Suppressor macrophage treated with lipopolysaccharide for 4 hours (primary cell): Measurements from ENCODE around the gene ZXDC.
A peak's percentile ranks its signal among the peaks of the same experiment; 100 is the strongest.

Experiments
- DNase-seq: peaks from one replicate; pipeline ENCODE4 v3.0.0-alpha.2; 2020

The ZXDC gene

DNA sequence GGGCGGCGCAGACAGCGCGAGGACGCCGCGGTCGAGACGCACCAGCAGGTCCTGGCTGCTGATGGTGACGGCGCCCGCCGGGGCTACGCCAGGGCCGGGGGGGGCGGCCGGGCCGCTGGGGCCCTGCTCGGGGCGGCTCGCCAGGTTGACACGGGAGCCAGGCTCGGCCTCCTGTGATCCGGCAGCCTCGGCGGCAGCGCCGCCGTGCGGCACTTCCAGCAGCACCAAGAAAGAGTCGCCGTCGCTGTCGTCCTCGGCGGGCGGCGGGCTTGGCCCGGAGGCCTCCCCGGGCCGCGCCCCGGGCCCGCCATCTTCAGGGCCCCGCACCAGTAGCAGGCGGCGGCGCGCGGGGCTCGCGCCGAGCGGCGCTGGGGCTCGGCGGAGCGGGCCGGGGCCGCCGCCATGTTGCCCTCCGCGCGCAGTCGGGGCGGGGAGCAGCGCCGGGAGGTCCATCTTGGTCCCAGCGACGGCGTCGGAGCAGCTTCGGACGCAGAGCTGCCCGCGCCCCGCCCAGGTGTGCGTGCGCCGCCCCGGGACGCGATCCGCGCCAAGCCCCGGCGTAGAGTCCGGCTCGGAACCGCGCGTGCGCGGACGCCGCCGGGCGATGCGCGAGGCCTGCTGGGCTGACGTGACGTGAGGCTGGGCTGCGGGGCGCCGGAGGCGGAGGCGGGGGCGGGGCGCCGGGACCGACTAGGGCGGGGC is at the start of gene ZXDC:
TSS of gene ZXDC (minus strand) at position 479 of the 702 bp plus-strand sequence. CDS start at position 453, 26 bp downstream.
- DNase-seq, result peak; percentile 99

DNA sequence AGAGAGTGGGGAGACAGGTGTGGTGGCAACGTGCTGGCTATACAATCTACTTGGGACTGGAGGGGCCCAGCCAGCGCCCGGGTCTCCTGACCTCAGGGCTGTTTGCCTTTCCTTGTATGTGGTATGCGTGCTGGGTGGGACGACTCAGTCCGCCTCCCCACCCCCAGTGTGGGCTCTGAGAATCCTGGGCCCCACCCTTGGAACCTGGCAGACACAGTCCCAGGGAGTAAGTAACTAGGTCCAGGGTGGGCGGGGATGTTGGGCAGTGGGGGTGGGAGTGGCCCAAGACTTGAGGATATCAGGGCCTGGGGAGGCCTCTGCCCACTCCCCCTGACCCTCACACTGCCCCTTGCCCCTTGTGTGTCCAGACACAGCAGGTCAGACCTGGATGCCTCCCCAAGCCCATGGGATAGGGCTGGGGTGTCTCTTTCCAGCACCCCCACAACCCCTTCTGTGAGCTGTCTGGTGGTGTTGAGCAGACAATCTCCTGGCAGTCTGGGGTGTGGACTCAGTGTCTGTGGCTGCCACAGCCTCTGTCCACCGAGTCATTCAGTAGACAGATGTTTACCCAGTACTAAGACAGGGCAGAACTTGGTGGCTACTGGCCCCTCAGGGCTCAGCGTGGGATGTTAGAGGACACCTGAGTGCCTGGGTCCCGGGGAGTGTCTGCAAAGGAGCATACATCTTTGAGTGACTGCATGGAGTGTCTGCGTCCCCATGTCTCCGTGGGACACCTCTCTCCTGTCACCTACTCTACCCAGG is 49.6 kb upstream of the ZXDC start:
- no peak for DNase-seq

- peak; percentile 23 for DNase-seq
These were observed 48.8 kb upstream of the ZXDC start for GRCh38 chr3:126524429-126524988.

GRCh38 chr3:126523745-126524428 is 48.2 kb upstream of the ZXDC start, which contains the start of gene CHST13:
CHST13 (plus strand) TSS chr3:126524155; CDS start chr3:126524333, 178 bp downstream.
- DNase-seq, result peak; percentile 70

DNA sequence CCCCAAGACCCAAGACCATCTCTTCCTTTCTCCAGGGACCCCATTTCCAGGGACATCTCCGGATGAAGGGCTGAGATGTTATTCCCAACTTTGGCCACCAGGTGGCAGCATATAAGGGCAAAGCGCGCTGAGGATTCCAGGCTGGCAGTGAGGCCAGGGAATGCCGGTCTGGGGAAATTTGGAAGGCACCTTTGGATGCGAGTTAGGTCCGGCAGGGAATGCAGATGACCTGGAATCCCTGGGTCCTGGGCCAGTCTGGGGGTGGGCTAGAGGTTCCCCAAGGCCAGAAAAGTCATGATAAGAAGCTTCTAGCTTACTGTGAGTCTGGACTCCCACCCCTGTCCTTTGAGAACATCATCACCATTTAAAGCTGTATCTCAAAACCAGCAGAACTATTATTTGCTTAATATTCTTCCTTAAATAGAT is 46.7 kb upstream of the ZXDC start:
- DNase-seq, result peak; percentile 71

DNA sequence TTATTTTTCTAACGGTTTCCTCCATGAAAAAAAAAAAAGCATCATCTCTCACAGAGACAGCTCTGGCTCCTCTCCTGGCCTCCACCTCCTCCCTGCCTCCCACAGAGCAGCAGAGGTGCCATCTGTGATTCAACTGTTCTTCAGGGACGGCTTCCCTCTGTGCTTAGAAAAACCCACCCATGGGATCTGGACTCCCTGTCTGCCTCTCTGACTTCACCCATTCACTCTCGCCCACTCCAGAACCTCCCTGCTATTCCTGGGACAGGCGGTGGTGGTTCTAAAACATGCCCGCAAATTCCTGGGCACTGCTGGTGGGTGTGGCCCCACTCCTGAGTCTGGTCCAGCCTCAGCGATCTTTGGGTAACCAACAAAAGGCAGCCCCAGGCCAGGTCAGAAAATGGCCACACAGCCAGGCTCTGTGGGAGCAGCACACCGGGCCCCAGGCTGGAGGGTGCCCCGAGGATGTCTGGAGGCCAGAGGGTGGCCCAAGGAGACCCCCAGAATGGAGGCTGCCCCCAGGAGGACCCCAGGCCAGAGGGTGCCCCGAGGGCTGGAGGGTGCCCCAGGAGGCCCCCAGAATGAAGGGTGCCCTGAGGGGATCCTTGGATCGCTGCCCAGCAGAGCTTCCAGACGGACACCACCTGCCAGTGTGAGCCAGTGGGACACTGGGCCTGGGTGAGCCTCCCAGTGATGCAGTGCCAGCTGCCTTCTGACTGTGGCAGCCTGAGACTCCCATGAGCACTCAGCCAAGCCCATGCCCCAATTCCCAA is 45.6 kb upstream of the ZXDC start:
- no peak for DNase-seq

DNA sequence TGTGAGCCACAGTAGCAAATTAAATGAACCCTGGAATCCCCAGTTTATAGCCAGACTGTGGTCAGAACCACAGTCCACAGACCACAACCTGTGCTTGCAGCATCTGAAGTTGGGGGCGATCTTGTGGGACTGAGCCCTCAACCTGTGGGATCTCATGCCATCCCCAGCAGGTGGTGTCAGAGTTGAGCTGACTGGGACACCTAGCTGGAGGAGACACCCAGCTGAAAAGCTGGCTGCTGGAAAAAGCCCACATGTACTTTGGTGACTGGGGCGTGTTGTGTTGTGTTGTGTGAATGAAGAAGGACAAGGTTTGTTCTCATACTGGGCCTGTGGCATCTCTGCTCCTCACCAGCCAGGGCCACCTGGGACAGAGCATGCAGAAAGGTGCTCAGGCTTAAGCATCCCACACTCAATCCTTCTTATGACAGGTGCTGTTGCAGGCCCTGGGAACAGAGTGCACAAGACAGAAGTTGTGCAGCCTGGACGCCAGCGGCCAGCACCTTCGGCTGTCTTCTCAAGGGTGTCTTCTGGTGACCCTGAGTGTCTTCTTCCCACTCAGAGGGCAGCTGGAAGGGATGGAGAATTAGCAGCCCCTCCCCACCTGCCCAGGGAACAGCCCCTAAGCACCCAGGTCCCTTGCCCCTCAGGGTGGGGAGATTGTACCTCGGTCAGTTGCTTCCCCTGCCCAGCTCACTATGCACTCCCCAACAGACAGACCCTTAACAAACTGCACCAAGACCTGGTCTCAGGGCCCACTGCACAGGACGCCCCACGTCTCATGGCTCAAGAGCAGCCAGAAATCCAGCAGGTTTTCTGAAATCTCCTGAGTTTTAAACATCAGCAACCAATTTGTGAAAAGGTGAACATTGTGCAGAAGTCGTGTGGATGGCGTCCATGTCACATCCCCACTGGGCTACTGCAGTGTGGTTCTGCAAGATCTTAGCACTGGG is 44.1 kb upstream of the ZXDC start:
- no peak for DNase-seq

DNA sequence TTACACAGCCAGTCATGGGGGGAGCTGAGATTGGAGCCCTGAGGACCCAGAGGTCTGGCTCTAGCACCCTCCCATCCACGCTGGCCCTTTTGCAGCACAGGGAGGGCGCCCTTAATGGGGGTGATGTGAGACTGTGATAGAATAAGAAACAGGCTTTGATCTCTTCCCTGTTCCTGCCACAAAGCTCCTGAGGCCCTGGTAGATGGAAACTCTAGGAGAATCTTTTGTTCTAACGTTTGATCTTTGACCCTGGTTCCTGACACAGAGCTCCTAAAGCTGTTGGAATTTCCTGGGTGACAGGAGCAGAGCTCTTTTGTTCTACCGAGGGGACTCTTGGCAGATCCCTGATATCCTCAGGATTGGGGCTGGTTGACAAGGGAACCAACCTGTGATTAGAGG is 43.1 kb upstream of the ZXDC start:
- DNase-seq, result no peak

DNA sequence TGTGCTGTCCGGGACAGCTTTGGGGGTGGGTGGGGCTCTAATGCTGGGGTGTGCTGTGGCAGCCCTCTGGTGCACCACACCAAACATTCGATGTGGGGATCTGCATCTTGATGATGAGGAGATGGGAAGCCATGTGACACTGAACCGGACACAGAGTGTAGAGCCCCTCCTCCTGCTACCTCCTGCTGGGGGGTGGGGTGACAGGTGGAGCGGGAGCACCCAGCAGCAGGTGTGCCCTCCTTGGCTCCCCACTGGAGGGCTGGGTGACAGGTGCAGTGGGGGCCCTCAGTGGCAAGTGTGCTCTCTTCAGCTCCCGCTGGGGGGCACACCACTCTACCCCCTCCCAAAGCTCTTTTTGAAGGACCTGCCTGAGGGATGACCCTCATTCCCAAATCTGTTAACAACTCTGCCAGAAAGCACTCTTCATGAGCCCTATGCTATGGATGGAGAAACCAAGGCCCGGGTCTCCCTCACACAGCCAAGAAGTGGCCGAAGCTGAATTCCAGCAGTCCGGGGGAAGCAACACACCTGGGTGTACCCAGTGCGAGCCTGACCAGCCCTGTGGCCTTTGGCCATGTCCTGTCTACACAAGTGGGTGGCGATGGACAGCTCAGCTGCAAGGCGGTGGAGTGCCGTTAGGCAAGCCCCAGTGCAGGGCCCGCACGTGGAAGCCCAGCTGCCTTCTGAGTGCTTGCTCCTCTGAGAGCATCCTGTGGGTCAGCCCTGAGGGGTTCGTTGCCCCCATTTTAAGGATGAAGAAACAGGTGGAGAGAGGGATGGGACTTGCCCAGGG is 42.5 kb upstream of the ZXDC start:
- DNase-seq, result no peak

DNA sequence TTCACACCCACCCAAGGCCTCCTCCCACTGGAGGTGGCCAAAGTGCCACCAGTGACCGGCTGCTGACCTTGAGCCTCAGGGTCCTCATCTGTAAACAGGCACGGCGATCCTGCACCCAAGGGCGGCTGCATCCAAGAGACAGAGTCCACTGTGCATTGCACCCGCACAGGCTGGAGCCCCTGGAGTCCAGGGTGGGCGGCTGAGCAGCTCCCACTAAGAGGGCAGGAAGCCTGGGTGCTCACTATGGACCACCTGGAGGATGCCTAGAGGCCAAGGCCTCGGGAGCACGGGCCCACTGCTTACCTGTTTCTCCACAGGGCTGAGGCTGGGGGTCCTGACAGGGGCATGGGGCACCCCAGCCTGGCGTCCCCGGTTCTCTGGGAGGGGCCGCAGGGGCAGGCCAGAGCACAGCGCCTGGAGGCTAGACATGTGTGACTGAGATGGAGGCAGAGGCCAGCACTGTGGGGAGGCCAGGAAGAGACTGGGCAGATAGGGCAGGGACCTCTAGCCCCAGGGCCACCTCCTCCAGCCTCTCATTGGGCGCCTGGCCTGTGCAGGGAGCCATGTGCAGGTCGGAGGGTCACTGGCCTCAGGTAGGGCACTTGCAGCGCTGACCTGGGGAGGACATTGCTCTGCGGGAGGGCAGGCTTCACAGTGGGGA is 41.7 kb upstream of the ZXDC start, which contains the start of gene UROC1:
TSS of gene UROC1 (minus strand) at position 483 of the 661 bp plus-strand sequence. CDS start at position 429, 54 bp downstream.
- no peak for DNase-seq

DNA sequence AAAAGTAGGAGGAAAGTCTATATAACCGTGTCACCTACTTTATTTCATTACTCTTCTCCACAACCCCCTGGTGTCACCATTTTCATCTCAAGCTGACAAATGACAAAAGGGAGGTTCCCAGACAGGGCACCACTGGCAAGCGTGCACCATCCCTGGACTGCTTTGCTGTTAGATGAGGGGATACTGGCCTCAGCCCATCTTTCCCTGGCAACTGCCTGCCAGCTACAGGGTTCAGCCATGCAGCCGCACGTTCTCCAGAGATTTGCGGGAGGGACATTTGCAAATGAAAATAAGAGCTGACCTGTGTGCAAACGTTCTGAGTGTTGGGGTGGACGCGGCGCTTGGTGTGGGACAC is 41.2 kb upstream of the ZXDC start:
- no peak for DNase-seq

DNA sequence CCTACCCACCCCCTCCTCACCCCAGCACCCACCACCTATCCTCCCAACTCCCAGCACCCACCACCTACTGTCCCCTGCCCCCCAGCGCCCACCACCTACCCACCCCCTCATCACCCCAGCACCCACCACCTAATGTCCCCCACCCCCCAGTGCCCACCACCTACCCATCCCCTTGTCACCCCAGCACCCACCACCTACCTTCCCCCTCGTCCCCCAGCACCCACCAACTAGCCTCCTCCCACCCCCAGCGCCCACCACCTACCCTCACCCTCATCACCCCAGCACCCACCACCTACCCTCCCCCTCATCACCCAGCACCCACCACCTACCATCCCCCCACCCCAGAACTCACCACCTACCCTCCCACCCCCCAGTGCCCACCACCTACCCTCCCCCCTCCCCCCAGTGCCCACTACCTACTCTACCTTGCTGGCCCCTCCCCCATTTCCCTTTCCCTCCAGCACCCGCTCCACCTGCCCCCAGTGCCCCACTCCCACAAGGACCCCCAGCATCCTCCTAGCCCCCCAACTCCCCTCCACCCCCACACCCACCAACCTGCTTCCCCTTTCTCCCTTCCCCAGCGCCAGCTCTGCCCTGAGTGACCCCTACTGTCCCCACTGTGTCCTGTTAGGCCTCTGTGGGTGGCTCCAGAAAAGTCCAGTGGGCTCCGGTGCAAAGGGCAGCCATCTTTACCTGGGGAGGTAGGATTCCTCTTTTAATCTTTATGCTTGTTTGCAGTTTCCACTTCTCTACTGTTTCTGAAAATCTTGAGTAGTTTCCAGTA is 40.7 kb upstream of the ZXDC start:
- no peak for DNase-seq

GRCh38 chr3:126515066-126515706 is 39.5 kb upstream of the ZXDC start:
- no peak for DNase-seq

DNA sequence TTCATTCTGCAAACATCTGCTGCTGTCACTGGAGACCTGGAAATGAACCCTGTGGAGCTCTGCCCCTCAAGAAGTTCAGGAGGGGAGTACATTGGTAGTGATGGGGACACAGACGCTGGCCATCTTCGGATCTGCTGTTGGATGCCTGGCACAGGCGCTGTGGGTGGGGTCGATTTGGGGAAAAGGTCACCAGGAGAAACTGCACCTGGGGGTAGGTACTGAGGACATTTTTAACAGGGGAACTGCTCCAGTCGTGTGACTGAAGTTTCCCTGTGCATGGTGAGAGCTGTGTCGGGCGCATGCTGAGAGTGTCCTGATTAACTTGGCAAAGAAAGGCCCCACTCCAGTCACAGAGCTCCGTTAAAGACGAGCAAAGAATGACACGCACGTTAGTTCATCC is 38.5 kb upstream of the ZXDC start:
- DNase-seq, result no peak

- no peak for DNase-seq
These were observed 37.4 kb upstream of the ZXDC start for GRCh38 chr3:126512916-126513650.

DNA sequence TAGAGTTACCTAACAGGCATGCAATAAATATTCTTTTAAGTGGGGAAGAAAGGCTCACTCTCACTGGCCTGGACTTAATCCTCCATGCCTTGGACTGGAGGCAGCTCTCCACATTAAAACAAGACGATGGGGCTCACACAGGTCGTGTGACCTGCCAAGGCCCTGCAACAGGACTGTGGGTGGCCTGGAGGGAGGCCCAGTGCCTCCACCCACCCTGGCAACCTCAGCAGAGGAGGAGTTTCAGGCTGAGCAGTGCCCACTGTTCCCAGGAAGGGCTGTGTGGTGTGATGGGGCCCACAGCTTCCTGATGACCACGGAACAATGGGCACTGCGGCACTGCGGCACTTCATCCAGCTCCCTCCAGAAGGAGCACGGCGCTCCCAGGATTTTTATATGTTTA is 36.3 kb upstream of the ZXDC start:
- no peak for DNase-seq

DNA sequence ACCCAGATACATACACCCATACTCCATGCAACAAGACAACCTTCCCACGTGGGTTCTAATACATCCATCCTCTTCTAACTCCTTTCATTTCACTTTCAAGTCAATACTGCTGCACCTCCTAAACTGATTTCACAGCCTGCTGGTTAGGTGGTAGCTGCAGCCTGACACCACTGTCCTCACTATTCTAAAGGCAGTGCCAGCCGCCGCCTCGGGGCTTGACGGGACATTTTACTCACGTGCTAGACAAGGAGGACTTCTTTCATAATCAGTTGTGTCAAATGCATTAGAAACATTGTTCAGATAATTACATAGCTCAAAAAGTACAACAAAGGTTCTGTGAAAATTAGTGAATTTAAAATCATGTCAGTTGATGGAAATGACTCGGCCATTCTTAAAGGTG is 35.6 kb upstream of the ZXDC start:
- no peak for DNase-seq
